Measurements from ENCODE around the gene DUSP22. TPM values are rescaled to one million over a fixed set of nuclear protein-coding genes. Genes with fewer than 3 reads are reported as not detected.

The DUSP22 gene
- polyA plus RNA-seq, 3 donors, result 107 to 120 (median 117) TPM

GRCh38 chr6:288866-289265, 3.4 kb upstream of the DUSP22 start:
- H3K27ac Mint-ChIP-seq, result peak overlapping the region in 2 of 7 donors; percentile 10 to 65
- H2AFZ ChIP-seq (ENCODE audit: insufficient read depth, low read depth, low read length, poor library complexity, severe bottlenecking), result no peak overlapping the region
- H3K4me1 ChIP-seq (ENCODE audit: control insufficient read depth in 1 of 2, insufficient read depth in 2 of 2, low read length in 2 of 2), result peaks cover 61 to 63% of the 10 kb centered on the region in 2 donors
- no peak overlapping the region for H3K9ac ChIP-seq (ENCODE audit: insufficient read depth, low read length, poor library complexity, severe bottlenecking)
- no peak overlapping the region for H3K4me3 ChIP-seq (replicated peaks in 1 of 3; ENCODE audit: low read depth in 2 of 3, low read length in 3 of 3)
- intact Hi-C loops (cut with micrococcal nuclease), result no loop called here
- H3K4me3 Mint-ChIP-seq, result no peak overlapping the region
- H3K4me1 Mint-ChIP-seq, result peaks cover 54% of the 10 kb centered on the region
- WGBS (ENCODE audit: insufficient coverage), result no CpG with 5 or more reads among the region's 3 CpGs
- peak in 1 of 3 donors; percentile 24 for DNase-seq
- H3K27me3 ChIP-seq (ENCODE audit: control insufficient read depth in 2 of 2, insufficient read depth in 2 of 2, low read length in 2 of 2), result no peaks in the 10 kb centered on the region
- H3K4me2 ChIP-seq (replicated peaks; ENCODE audit: extremely low read depth, low read length, poor library complexity, severe bottlenecking), result peak overlapping the region; percentile 20
- H3K79me2 ChIP-seq (ENCODE audit: insufficient read depth, low read length), result peaks cover 6% of the 10 kb centered on the region
- no peaks in the 10 kb centered on the region for H4K20me1 ChIP-seq (ENCODE audit: insufficient read depth, low read length)
- H3K36me3 Mint-ChIP-seq, result peaks cover 0 to 5% of the 10 kb centered on the region in 2 donors
- peak overlapping the region in 1 of 2 donors; percentile 17 for H3K27ac ChIP-seq (ENCODE audit: low read depth in 1 of 2, low read length in 2 of 2)
- TF ChIP-seq CTCF (IDR thresholded peaks at IDR 0.05), result no peak
- H3K27me3 Mint-ChIP-seq (ENCODE audit: low read depth in 3 of 3), result peaks cover 2 to 6% (median 4%) of the 10 kb centered on the region in 3 donors
- H3K9me3 Mint-ChIP-seq, result peaks cover 0 to 4% (median 0%) of the 10 kb centered on the region in 7 donors
- no peaks in the 10 kb centered on the region for H3K36me3 ChIP-seq (replicated peaks in 1 of 2; ENCODE audit: control insufficient read depth in 1 of 2, insufficient read depth in 2 of 2, low read length in 2 of 2)
- peaks cover 0 to 2% of the 10 kb centered on the region in 2 donors for H3K9me3 ChIP-seq (replicated peaks in 1 of 2; ENCODE audit: control insufficient read depth in 1 of 2, insufficient read depth in 1 of 2, low read length in 2 of 2)

- H3K27me3 Mint-ChIP-seq (ENCODE audit: low read depth in 3 of 3), result peaks cover 2 to 4% (median 3%) of the 10 kb centered on the region in 3 donors
- H3K27ac ChIP-seq (ENCODE audit: low read depth in 1 of 2, low read length in 2 of 2), result no peak overlapping the region
- no peak overlapping the region for H3K9ac ChIP-seq (ENCODE audit: insufficient read depth, low read length, poor library complexity, severe bottlenecking)
- H3K27me3 ChIP-seq (ENCODE audit: control insufficient read depth in 2 of 2, insufficient read depth in 2 of 2, low read length in 2 of 2), result no peaks in the 10 kb centered on the region
- H3K4me1 Mint-ChIP-seq, result peaks cover 59% of the 10 kb centered on the region
- peak overlapping the region; percentile 79 for H3K4me2 ChIP-seq (replicated peaks; ENCODE audit: extremely low read depth, low read length, poor library complexity, severe bottlenecking)
- H3K4me1 ChIP-seq (ENCODE audit: control insufficient read depth in 1 of 2, insufficient read depth in 2 of 2, low read length in 2 of 2), result peaks cover 75 to 78% of the 10 kb centered on the region in 2 donors
- intact Hi-C loops (cut with micrococcal nuclease), result loop anchor here (2.0 to 5.0 kb wide), 2 partner anchors 33 to 34 kb away; no protein-coding TSS in a partner anchor
- peaks cover 19% of the 10 kb centered on the region for H3K79me2 ChIP-seq (ENCODE audit: insufficient read depth, low read length)
- 88% methylated on average over 2 of the region's 9 CpGs for WGBS (ENCODE audit: insufficient coverage)
- peaks cover 0 to 4% (median 0%) of the 10 kb centered on the region in 7 donors for H3K9me3 Mint-ChIP-seq
- no peak overlapping the region for H3K4me3 ChIP-seq (replicated peaks in 1 of 3; ENCODE audit: low read depth in 2 of 3, low read length in 3 of 3)
- DNase-seq, result peak in 2 of 3 donors; percentile 47 to 69
- no peak for TF ChIP-seq CTCF (IDR thresholded peaks at IDR 0.05)
- H4K20me1 ChIP-seq (ENCODE audit: insufficient read depth, low read length), result no peaks in the 10 kb centered on the region
- H3K27ac Mint-ChIP-seq, result peak overlapping the region in 5 of 7 donors; percentile 17 to 67 (median 56)
- H3K9me3 ChIP-seq (replicated peaks in 1 of 2; ENCODE audit: control insufficient read depth in 1 of 2, insufficient read depth in 1 of 2, low read length in 2 of 2), result peaks cover 0 to 2% of the 10 kb centered on the region in 2 donors
- no peaks in the 10 kb centered on the region for H3K36me3 ChIP-seq (replicated peaks in 1 of 2; ENCODE audit: control insufficient read depth in 1 of 2, insufficient read depth in 2 of 2, low read length in 2 of 2)
- no peak overlapping the region for H2AFZ ChIP-seq (ENCODE audit: insufficient read depth, low read depth, low read length, poor library complexity, severe bottlenecking)
- peak overlapping the region; percentile 4 to 85 for H3K4me3 Mint-ChIP-seq
- peaks cover 2 to 7% of the 10 kb centered on the region in 2 donors for H3K36me3 Mint-ChIP-seq
Measured at GRCh38 chr6:290111-290922, 2.0 kb upstream of the DUSP22 start.

Measured in CD14-positive monocyte (primary cell).